Activated T-helper 1 cell treated with anti-CD3 and anti-CD28 coated beads, Interleukin-12 subunit alpha, Interleukin-12 subunit beta, Interleukin-2, Interleukin-4 antibody, amounts not matched to agents 30 ng/mL and 10 ng/mL and 1 ng/mL, durations not matched to agents 14 hours and 24 hours and 36 hours (primary cell): ENCODE data around the gene IQCK. TPM values are rescaled to one million over a fixed set of nuclear protein-coding genes. Genes with fewer than 3 reads are reported as not detected.
A peak's percentile ranks its signal among the peaks of the same experiment; 100 is the strongest.

ENCODE experiments used
- DNase-seq: peaks from one replicate; pipeline ENCODE4 v3.0.0; 2021; ENCODE audit warnings: low spot score
- H3K27ac Mint-ChIP-seq: one replicate; pipeline ENCODE4 v1.8.0; 2021; ENCODE audit warnings: mild to moderate bottlenecking, mixed read lengths
- H3K27me3 Mint-ChIP-seq: one replicate; pipeline ENCODE4 v1.8.0; 2022; ENCODE audit warnings: mild to moderate bottlenecking, moderate library complexity, mixed read lengths; ENCODE audit not compliant: insufficient read depth
- H3K36me3 Mint-ChIP-seq: one replicate; pipeline ENCODE4 v1.8.0; 2021; ENCODE audit warnings: low read depth, mixed read lengths
- H3K4me1 Mint-ChIP-seq: one replicate; pipeline ENCODE4 v1.8.0; 2021; ENCODE audit warnings: low read depth, mixed read lengths
- H3K4me3 Mint-ChIP-seq: one replicate; pipeline ENCODE4 v1.8.0; 2021; ENCODE audit warnings: mild to moderate bottlenecking, moderate library complexity, mixed read lengths
- H3K9me3 Mint-ChIP-seq: one replicate; pipeline ENCODE4 v1.8.0; 2021; ENCODE audit warnings: mixed read lengths
- intact Hi-C: fragments of 100-400 bp; cut with micrococcal nuclease; formaldehyde crosslinking; loops from one replicate; pipeline ENCODE4 v1.15.1; 2024
- total RNA-seq: library from RNA; stranded (reverse); gene quantifications from 2 replicates; pipeline ENCODE4 v1.2.3, GENCODE V29; 2022

Gene IQCK
- total RNA-seq, 1 donor from 2014 or later = 2.0 TPM

DNA sequence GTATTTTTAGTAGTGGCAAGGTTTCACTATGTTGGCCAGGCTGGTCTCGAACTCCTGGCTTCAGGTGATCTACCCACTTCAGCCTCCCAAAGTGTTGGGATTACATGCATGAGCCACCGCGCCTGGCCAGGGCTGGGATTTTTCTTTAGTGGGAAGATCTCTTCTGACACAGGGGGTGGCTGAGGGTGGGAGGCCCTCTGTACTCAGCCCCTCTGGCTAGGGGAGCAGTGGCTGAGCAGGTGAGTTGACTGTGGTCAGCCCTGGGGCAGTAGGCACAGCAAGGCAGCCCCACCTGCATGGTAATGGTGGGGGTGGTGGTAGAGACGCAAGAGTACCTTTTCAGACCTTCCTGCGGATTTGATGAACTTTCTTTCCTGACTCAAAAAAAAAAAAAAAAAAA lies 178.9 kb downstream of the IQCK start:
- Mint-ChIP-seq H3K27me3 (peaks cover 3% of the 10 kb centered on the region), H3K36me3 (no peaks in the 10 kb centered on the region), H3K4me3 (no peak overlapping the region), H3K27ac (no peak overlapping the region), H3K9me3 (no peaks in the 10 kb centered on the region), H3K4me1 (no peaks in the 10 kb centered on the region)
- intact Hi-C loops = no loop called here
- no peak for DNase-seq

GRCh38 chr16:19898166-19898565 lies 180.1 kb downstream of the IQCK start:
- Mint-ChIP-seq H3K27me3 (peaks cover 2% of the 10 kb centered on the region), H3K27ac (no peak overlapping the region), H3K9me3 (no peaks in the 10 kb centered on the region), H3K4me1 (no peaks in the 10 kb centered on the region), H3K4me3 (no peak overlapping the region), H3K36me3 (no peaks in the 10 kb centered on the region)
- DNase-seq = no peak
- intact Hi-C loops = no loop called here

- Mint-ChIP-seq H3K27me3 (peaks cover 2% of the 10 kb centered on the region), H3K27ac (no peak overlapping the region), H3K36me3 (no peaks in the 10 kb centered on the region), H3K4me3 (no peak overlapping the region), H3K9me3 (no peaks in the 10 kb centered on the region), H3K4me1 (no peaks in the 10 kb centered on the region)
- intact Hi-C loops = no loop called here
- peak; percentile 17 for DNase-seq
Measured at GRCh38 chr16:19898924-19899604, 181.0 kb downstream of the IQCK start.

GRCh38 chr16:19899605-19899955 lies 181.5 kb downstream of the IQCK start:
- no peak for DNase-seq
- intact Hi-C loops = no loop called here

DNA sequence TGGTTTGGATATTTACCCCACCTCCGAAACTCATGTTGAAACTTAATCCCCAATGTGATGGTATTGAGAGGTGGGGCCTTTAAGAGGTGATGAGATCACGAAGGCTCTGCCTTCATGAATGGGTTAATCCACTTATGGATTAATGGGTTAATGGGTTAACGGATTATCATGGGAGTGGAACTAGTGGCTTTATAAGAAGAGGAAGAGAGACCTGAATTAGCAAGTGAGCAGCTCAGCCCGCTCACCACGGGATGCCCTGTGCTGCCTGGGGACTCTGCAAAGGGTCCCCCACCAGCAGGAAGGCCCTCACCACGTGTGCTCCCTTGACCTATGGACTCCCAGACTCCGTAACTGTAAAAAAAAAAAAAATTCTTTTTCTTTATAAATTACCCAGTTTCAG lies 183.1 kb downstream of the IQCK start:
- intact Hi-C loops = no loop called here

More at GRCh38 chr16:19899605-19899955, 181.5 kb downstream of the IQCK start:
- H3K36me3 Mint-ChIP-seq = no peaks in the 10 kb centered on the region
- no peak overlapping the region for H3K27ac Mint-ChIP-seq
- no peaks in the 10 kb centered on the region for H3K4me1 Mint-ChIP-seq
- peaks cover 2% of the 10 kb centered on the region for H3K27me3 Mint-ChIP-seq
- H3K9me3 Mint-ChIP-seq = no peaks in the 10 kb centered on the region
- H3K4me3 Mint-ChIP-seq = no peak overlapping the region

DNA sequence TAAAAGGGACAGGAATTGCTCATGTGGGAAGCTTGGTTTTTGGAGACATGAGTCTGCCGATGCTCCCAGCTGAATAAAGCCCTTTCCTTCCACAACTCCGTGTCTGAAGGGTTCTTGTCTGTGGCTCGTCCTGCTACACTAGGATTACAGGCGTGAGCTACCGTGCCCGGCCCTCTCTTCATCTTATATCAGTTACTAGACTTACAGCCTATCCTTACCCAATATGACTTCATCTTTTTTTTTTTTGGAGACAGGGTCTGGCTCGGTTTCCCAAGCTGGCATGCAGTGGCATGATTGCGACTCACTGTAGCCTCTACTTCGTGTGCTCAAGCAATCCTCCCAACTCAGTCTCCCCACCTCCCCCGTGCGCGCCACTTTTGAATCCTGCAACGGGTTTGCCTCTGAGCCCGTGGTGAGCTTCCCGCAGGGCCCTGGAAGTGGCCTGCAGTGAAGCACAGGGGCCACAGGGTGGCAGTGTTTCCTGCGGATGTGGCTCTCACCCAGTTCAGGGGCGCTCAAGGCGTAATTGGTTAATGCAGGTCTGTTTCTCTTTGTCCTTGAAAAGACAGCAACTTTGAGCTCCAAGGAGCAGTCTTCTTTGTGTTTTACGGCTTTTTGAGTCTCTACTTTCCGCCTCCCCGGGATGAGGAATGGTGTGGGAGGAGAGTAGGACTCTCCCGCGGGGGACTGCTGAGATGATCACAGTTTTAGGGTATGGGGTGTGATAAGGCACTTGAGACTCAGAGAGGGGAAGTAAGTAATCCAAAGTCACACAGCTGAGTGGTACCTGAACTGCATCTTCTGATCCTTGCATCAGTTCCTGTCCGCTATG lies 189.3 kb downstream of the IQCK start:
- Mint-ChIP-seq H3K36me3 (no peaks in the 10 kb centered on the region), H3K4me3 (peak overlapping the region; percentile 39), H3K27me3 (peaks cover 3% of the 10 kb centered on the region), H3K9me3 (no peaks in the 10 kb centered on the region), H3K4me1 (peaks cover 13% of the 10 kb centered on the region), H3K27ac (no peak overlapping the region)
- intact Hi-C loops = loop anchor here (1.0 kb wide), 1 partner anchor 478 kb away; no protein-coding TSS in a partner anchor
- peak; percentile 54 for DNase-seq

More for the DNA sequence above, 183.1 kb downstream of the IQCK start:
- Mint-ChIP-seq H3K27ac (no peak overlapping the region), H3K4me1 (no peaks in the 10 kb centered on the region), H3K36me3 (no peaks in the 10 kb centered on the region), H3K9me3 (no peaks in the 10 kb centered on the region), H3K27me3 (peaks cover 4% of the 10 kb centered on the region), H3K4me3 (no peak overlapping the region)
- DNase-seq = no peak

Other genes with a start within 250 kb of the IQCK start
- 24.1 and 29.5 TPM in 2 replicates for gene GDE1, start 196.2 kb upstream of the IQCK start, total RNA-seq
- 31.4 and 38.8 TPM in 2 replicates for gene CCP110, start 194.3 kb upstream of the IQCK start, total RNA-seq
- 36.2 and 37.4 TPM in 2 replicates for gene VPS35L, start 162.6 kb upstream of the IQCK start, total RNA-seq
- gene KNOP1, start within 50 bp of the IQCK start, total RNA-seq = 35.3 and 36.0 TPM in 2 replicates
- gene GPRC5B, start 166.6 kb downstream of the IQCK start, total RNA-seq = not detected in 2 replicates